HG02623 (cell line): Measurements from ENCODE around the gene EIF2S2.

Experiments used
- ATAC-seq: cut with Tn5 transposase; IDR thresholded peaks from one replicate; pipeline ENCODE4 v1.9.1; 2021; ENCODE audit warnings: moderate library complexity; ENCODE audit not compliant: unreplicated experiment

EIF2S2 gene

GRCh38 chr20:34089655-34090345 is 22.2 kb downstream of the EIF2S2 start:
- ATAC-seq: no peak

GRCh38 chr20:34089175-34089479 is 22.9 kb downstream of the EIF2S2 start:
- no peak for ATAC-seq

GRCh38 chr20:34088305-34089174 is 23.5 kb downstream of the EIF2S2 start:
- ATAC-seq: no peak

- no peak for ATAC-seq
Observed at GRCh38 chr20:34085544-34086040, 26.5 kb downstream of the EIF2S2 start.

GRCh38 chr20:34084227-34084923 is 27.7 kb downstream of the EIF2S2 start:
- no peak for ATAC-seq

GRCh38 chr20:34083781-34084180 is 28.3 kb downstream of the EIF2S2 start:
- no peak for ATAC-seq

- ATAC-seq: no peak
Observed at GRCh38 chr20:34083137-34083536, 28.9 kb downstream of the EIF2S2 start.

GRCh38 chr20:34082232-34082887 is 29.7 kb downstream of the EIF2S2 start:
- ATAC-seq: no peak

GRCh38 chr20:34079818-34080217 is 32.2 kb downstream of the EIF2S2 start:
- no peak for ATAC-seq

- ATAC-seq: no peak
Observed at GRCh38 chr20:34078540-34078939, 33.5 kb downstream of the EIF2S2 start.

- no peak for ATAC-seq
Observed at GRCh38 chr20:34076952-34077351, 35.1 kb downstream of the EIF2S2 start.

GRCh38 chr20:34075647-34076046 is 36.4 kb downstream of the EIF2S2 start:
- no peak for ATAC-seq

GRCh38 chr20:34074101-34074760 is 37.8 kb downstream of the EIF2S2 start:
- no peak for ATAC-seq

GRCh38 chr20:34072778-34073177 is 39.3 kb downstream of the EIF2S2 start:
- ATAC-seq: no peak

GRCh38 chr20:34072076-34072475 is 40.0 kb downstream of the EIF2S2 start:
- no peak for ATAC-seq

GRCh38 chr20:34070859-34071258 is 41.2 kb downstream of the EIF2S2 start:
- no peak for ATAC-seq

GRCh38 chr20:34070079-34070439 is 42.0 kb downstream of the EIF2S2 start:
- no peak for ATAC-seq

GRCh38 chr20:34069341-34070078 is 42.5 kb downstream of the EIF2S2 start:
- ATAC-seq: peak; percentile 75

GRCh38 chr20:34068001-34068400 is 44.0 kb downstream of the EIF2S2 start:
- no peak for ATAC-seq
